NB4 (cell line): Measurements from ENCODE around the gene SACS.

Experiments
- MYC ChIP-seq: IDR thresholded peaks from 2 replicates; pipeline ENCODE4 v1.6.1; 2011; ENCODE audit warnings: low read depth, low read length
- POLR2A ChIP-seq: IDR thresholded peaks from 2 replicates; pipeline ENCODE4 v1.6.1; 2011; ENCODE audit warnings: mild to moderate bottlenecking; ENCODE audit not compliant: insufficient read length; ENCODE audit errors: extremely low read depth
- TF ChIP-seq, protein P1 (sequence below): IDR thresholded peaks from one replicate; pipeline ENCODE4 v1.5.1; 2012; ENCODE audit warnings: low read depth, low read length
- TF ChIP-seq, protein P2 (sequence below): IDR thresholded peaks from 2 replicates; pipeline ENCODE4 v1.6.1; 2011; ENCODE audit warnings: low read depth, low read length

DNA sequence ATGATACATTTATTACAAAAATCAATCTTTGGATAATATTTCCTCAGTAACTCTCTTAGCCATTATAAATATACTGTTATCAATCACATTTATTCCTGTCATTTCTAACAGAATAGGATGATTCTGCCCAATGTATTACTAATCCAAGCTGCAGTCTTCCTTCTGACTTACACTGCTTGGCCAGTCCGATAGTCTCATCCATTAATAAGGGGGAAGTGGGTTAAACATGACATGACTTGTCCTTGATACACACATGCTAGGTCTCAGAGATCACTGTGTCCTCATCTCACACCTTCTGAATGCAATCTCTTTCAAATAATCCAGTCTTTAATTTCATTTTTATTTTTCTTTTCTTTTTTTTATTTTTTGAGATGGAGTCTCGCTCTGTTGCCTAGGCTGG is 18.8 kb downstream of the SACS start:
- no peak for TF ChIP-seq POLR2A
- TF ChIP-seq, protein P1, sequence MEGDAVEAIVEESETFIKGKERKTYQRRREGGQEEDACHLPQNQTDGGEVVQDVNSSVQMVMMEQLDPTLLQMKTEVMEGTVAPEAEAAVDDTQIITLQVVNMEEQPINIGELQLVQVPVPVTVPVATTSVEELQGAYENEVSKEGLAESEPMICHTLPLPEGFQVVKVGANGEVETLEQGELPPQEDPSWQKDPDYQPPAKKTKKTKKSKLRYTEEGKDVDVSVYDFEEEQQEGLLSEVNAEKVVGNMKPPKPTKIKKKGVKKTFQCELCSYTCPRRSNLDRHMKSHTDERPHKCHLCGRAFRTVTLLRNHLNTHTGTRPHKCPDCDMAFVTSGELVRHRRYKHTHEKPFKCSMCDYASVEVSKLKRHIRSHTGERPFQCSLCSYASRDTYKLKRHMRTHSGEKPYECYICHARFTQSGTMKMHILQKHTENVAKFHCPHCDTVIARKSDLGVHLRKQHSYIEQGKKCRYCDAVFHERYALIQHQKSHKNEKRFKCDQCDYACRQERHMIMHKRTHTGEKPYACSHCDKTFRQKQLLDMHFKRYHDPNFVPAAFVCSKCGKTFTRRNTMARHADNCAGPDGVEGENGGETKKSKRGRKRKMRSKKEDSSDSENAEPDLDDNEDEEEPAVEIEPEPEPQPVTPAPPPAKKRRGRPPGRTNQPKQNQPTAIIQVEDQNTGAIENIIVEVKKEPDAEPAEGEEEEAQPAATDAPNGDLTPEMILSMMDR = no peak
- TF ChIP-seq, protein P2, sequence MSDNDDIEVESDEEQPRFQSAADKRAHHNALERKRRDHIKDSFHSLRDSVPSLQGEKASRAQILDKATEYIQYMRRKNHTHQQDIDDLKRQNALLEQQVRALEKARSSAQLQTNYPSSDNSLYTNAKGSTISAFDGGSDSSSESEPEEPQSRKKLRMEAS = no peak
- no peak for TF ChIP-seq MYC
